PC-9 (cell line): Measurements from ENCODE around the gene HSPA12B. TPM values are rescaled to one million over a fixed set of nuclear protein-coding genes. Genes with fewer than 3 reads are reported as not detected.

Experiments
- BruUV-seq: library from RNA; stranded (reverse); fragments of 400-500 nt; replicated peaks from 2 replicates; lab custom pipeline; 2021; lab: Mats Ljungman, UMichigan
- CTCF ChIA-PET: fragments of 300-600 bp; sonication (Branson Sonifier 250); formaldehyde crosslinking; loops from one replicate; lab custom pipeline; 2022; ENCODE audit warnings: antibody characterized with exemption; lab: Charles Lee
- POLR2A ChIA-PET: fragments of 300-600 bp; sonication (Branson Sonifier 250); formaldehyde crosslinking; loops from one replicate; lab custom pipeline; 2022; ENCODE audit warnings: antibody characterized with exemption; ENCODE audit not compliant: unreplicated experiment; lab: Charles Lee
- DNase-seq, 2 experiments: peaks; one replicate each; pipeline versions ENCODE4 v3.0.0 to v3.0.0-alpha.2; 2015 to 2022; ENCODE audit warnings: mixed read lengths in 1 of 2
- H2AFZ ChIP-seq: fragments of 200-600 bp; sonication (generic); 2 replicates; pipeline ENCODE4 v1.8.1; 2017; ENCODE audit warnings: antibody characterized with exemption
- H3F3A ChIP-seq: fragments of 200-600 bp; sonication (generic); 2 replicates; pipeline ENCODE4 v1.8.1; 2017; ENCODE audit warnings: antibody characterized with exemption, mild to moderate bottlenecking, low read depth; ENCODE audit not compliant: insufficient read depth
- H3K27ac ChIP-seq: fragments of 200-600 bp; sonication (generic); 2 replicates; pipeline ENCODE4 v1.6.1; 2016; ENCODE audit warnings: mixed run types
- H3K27me3 ChIP-seq: fragments of 200-600 bp; sonication (generic); 2 replicates; pipeline ENCODE4 v1.6.1; 2016; ENCODE audit warnings: low read depth, mixed run types; ENCODE audit not compliant: insufficient read depth
- H3K36me3 ChIP-seq: fragments of 200-600 bp; sonication (generic); 2 replicates; pipeline ENCODE4 v1.6.1; 2016; ENCODE audit warnings: low read depth, mixed run types
- H3K4me1 ChIP-seq: fragments of 200-600 bp; sonication (generic); replicated peaks from 2 replicates; pipeline ENCODE4 v1.6.1; 2016; ENCODE audit warnings: mixed run types; ENCODE audit not compliant: insufficient read depth
- H3K4me2 ChIP-seq: fragments of 200-600 bp; sonication (generic); 2 replicates; pipeline ENCODE4 v1.6.1; 2017; ENCODE audit warnings: mixed run types
- H3K4me3 ChIP-seq: fragments of 200-600 bp; sonication (generic); 2 replicates; pipeline ENCODE4 v1.6.1; 2016; ENCODE audit warnings: mixed run types
- H3K79me2 ChIP-seq: fragments of 200-600 bp; sonication (generic); 2 replicates; pipeline ENCODE4 v1.6.1; 2017; ENCODE audit warnings: low read depth, mixed run types
- H3K9me2 ChIP-seq: fragments of 200-600 bp; sonication (generic); 2 replicates; pipeline ENCODE4 v1.8.1; 2017; ENCODE audit warnings: mild to moderate bottlenecking; ENCODE audit not compliant: insufficient read depth
- H3K9me3 ChIP-seq: fragments of 200-600 bp; sonication (generic); 2 replicates; pipeline ENCODE4 v1.8.1; 2016; ENCODE audit warnings: low read depth; ENCODE audit not compliant: insufficient read depth
- H4K20me1 ChIP-seq: fragments of 200-600 bp; sonication (generic); 2 replicates; pipeline ENCODE4 v1.8.1; 2017; ENCODE audit not compliant: insufficient read depth
- CTCF ChIP-seq: fragments of 200-600 bp; sonication (generic); conservative IDR thresholded peaks from 2 replicates; pipeline ENCODE4 v1.6.1; 2017; ENCODE audit warnings: mixed run types, antibody characterized with exemption, mild to moderate bottlenecking, moderate library complexity
- EZH2 ChIP-seq: fragments of 200-600 bp; sonication (generic); IDR thresholded peaks from 2 replicates; pipeline ENCODE4 v1.8.0; 2017; ENCODE audit warnings: antibody characterized with exemption, low read depth
- intact Hi-C: fragments of 100-400 bp; cut with micrococcal nuclease; formaldehyde crosslinking; loops from one replicate; pipeline ENCODE4 v1.10.0; 2022; ENCODE audit not compliant: unreplicated experiment
- total RNA-seq: library from RNA; stranded (reverse); gene quantifications from 2 replicates; pipeline ENCODE4 v1.2.3, GENCODE V29; 2021

HSPA12B gene
- total RNA-seq, 1 experiment from 2014 or later = not detected

- Histone ChIP-seq H3K36me3 (no peaks in the 10 kb centered on the region), H3K4me1 (peaks cover 36% of the 10 kb centered on the region), H4K20me1 (peaks cover 38% of the 10 kb centered on the region), H3K27me3 (no peaks in the 10 kb centered on the region), H3K27ac (no peak overlapping the region), H2AFZ (no peak overlapping the region; the same call in 1 of the 2 replicates), H3K4me2 (peak overlapping the region; percentile 97), H3K79me2 (peaks cover 34% of the 10 kb centered on the region), H3F3A (peaks cover 24% of the 10 kb centered on the region), H3K9me3 (no peaks in the 10 kb centered on the region), H3K4me3 (peak overlapping the region; percentile 68), H3K9me2 (no peaks in the 10 kb centered on the region)
- intact Hi-C loops = loop anchor here (1.0 to 10.0 kb wide), 5 partner anchors 34 to 319 kb away; partner anchors contain the start of genes AP5S1, MAVS and RNF24
- TF ChIP-seq CTCF = no peak
- no peak for TF ChIP-seq EZH2
- POLR2A ChIA-PET = interaction anchor here (0.6 to 1.0 kb wide), 4 partner anchors 9 to 98 kb away, joined by 3 to 7 read pairs (median 4); no protein-coding TSS in a partner anchor
- no TSS peak for BruUV-seq
- peak; percentile 51 to 53 for DNase-seq
- CTCF ChIA-PET = interaction anchor here (0.6 to 2.1 kb wide), 3 partner anchors 17 to 35 kb away, joined by 3 to 6 read pairs (median 5); partner anchors contain the start of gene AP5S1
Measured at GRCh38 chr20:3786126-3786484, 53.6 kb downstream of the HSPA12B start.

DNA sequence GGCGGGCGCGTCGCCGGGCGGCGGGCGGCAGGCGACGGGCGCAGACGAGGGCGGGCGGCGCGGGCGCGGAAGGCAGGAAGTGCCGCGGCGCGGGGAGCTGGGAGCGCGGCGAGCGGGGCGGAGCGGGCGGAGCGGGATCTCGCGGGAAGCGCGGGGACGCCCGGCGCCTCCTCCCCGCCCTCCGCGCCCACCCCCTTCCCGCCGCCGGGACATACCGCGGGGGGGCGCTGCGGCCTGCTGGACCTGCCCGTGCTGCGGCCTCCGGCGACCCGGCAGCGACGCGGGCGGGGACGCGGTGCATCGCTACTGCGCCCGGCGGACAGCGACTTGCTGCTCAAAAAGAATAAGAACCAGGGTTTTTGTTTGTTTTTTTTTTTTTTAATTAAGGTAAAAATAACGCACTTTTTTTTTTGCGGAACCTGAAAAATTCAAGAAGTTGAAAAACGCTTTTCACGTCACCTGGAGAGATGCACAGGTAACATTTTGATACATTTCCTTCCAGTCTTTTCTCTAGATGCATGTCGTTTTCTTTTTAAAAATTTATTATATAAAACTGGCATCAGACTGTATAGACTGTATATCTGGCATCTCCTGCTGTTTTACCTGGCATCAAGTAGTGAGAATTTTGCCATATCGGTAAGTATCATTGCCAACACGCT lies 54.3 kb downstream of the HSPA12B start, which contains the start of gene CENPB:
CENPB (minus strand) TSS at position 76 of the 659 bp plus-strand sequence. CDS start 257 bp downstream, outside the sequence.
- ChIA-PET POLR2A (interaction anchor here (0.6 to 1.0 kb wide), 7 partner anchors 9 to 136 kb away, joined by 3 to 15 read pairs (median 4); partner anchors contain the start of gene ADISSP), CTCF (interaction anchor here (0.6 to 2.1 kb wide), 5 partner anchors 18 to 62 kb away, joined by 4 to 12 read pairs (median 6); partner anchors contain the start of gene AP5S1)
- TF ChIP-seq CTCF (peak; percentile 56; the same call in 1 of the 2 replicates), EZH2 (no peak)
- no peaks in the 10 kb centered on the region for H3K9me2 ChIP-seq
- no peaks in the 10 kb centered on the region for H3K36me3 ChIP-seq
- H3K4me1 ChIP-seq = peaks cover 36% of the 10 kb centered on the region
- intact Hi-C loops = loop anchor here (1.0 to 10.0 kb wide), 5 partner anchors 34 to 318 kb away; partner anchors contain the start of genes AP5S1, MAVS and RNF24
- H3K4me3 ChIP-seq = peak within 1 kb of the TSS; percentile 68
- DNase-seq = peak; percentile 59 to 96
- H3K27ac ChIP-seq = no peak within 1 kb of the TSS
- H3K79me2 ChIP-seq = peaks cover 34% of the 10 kb centered on the region
- H3K27me3 ChIP-seq = no peaks in the 10 kb centered on the region
- peak within 1 kb of the TSS; percentile 97 for H3K4me2 ChIP-seq
- H4K20me1 ChIP-seq = peaks cover 34% of the 10 kb centered on the region
- H2AFZ ChIP-seq = peak within 1 kb of the TSS; percentile 82
- H3K9me3 ChIP-seq = no peaks in the 10 kb centered on the region
- no TSS peak for BruUV-seq
- H3F3A ChIP-seq = peaks cover 21% of the 10 kb centered on the region

GRCh38 chr20:3787324-3788014 lies 55.0 kb downstream of the HSPA12B start:
- no peak for TF ChIP-seq CTCF
- no peak for TF ChIP-seq EZH2
- ChIA-PET POLR2A (interaction anchor here (0.6 kb wide), 3 partner anchors 8 to 83 kb away, joined by 3 to 15 read pairs (median 3); partner anchors contain the start of gene CDC25B), CTCF (interaction anchor here (0.6 to 2.1 kb wide), 6 partner anchors 19 to 63 kb away, joined by 3 to 12 read pairs (median 6); partner anchors contain the start of gene AP5S1)
- Histone ChIP-seq H3K9me2 (no peaks in the 10 kb centered on the region), H4K20me1 (peaks cover 30% of the 10 kb centered on the region), H3K9me3 (no peaks in the 10 kb centered on the region), H3K27me3 (no peaks in the 10 kb centered on the region), H3K4me3 (peak overlapping the region; percentile 62), H3K27ac (no peak overlapping the region), H3K4me2 (peak overlapping the region; percentile 87), H3K79me2 (peaks cover 34% of the 10 kb centered on the region), H2AFZ (peak overlapping the region; percentile 82), H3F3A (peaks cover 14% of the 10 kb centered on the region), H3K36me3 (no peaks in the 10 kb centered on the region), H3K4me1 (peaks cover 36% of the 10 kb centered on the region)
- BruUV-seq = TSS peak; percentile 58
- intact Hi-C loops = loop anchor here (2.0 to 10.0 kb wide), 3 partner anchors 59 to 317 kb away; partner anchors contain the start of genes MAVS and RNF24
- no peak for DNase-seq
